NCI-H2196 (cell line): ENCODE measurements around the gene MPG.

Source experiments
- DNase-seq: peaks from one replicate; lab custom pipeline; 2025; ENCODE audit not compliant: unreplicated experiment; lab: John Stamatoyannopoulos, UW

MPG gene

GRCh38 chr16:83781-84615 lies 6.0 kb downstream of the MPG start:
- peak; percentile 84 for DNase-seq

- DNase-seq = peak; percentile 94
Measured at GRCh38 chr16:84718-85406, 6.8 kb downstream of the MPG start.

- DNase-seq = no peak
Measured at GRCh38 chr16:85407-85782, 7.4 kb downstream of the MPG start.

GRCh38 chr16:85865-86264 lies 7.8 kb downstream of the MPG start:
- DNase-seq = no peak

GRCh38 chr16:86483-86952 lies 8.5 kb downstream of the MPG start:
- DNase-seq = no peak

GRCh38 chr16:88613-89012 lies 10.6 kb downstream of the MPG start:
- DNase-seq = no peak

- DNase-seq = no peak
Measured at GRCh38 chr16:89391-90302, 11.6 kb downstream of the MPG start.

GRCh38 chr16:91484-91883 lies 13.5 kb downstream of the MPG start:
- DNase-seq = peak; percentile 91

- peak; percentile 26 for DNase-seq
Measured at GRCh38 chr16:92431-93339, 14.7 kb downstream of the MPG start.

- DNase-seq = no peak
Measured at GRCh38 chr16:94918-95265, 16.9 kb downstream of the MPG start.

- DNase-seq = peak; percentile 92
Measured at GRCh38 chr16:96935-97381, 18.9 kb downstream of the MPG start.

GRCh38 chr16:97822-98221 lies 19.8 kb downstream of the MPG start:
- DNase-seq = no peak

- DNase-seq = no peak
Measured at GRCh38 chr16:100989-101388, 23.0 kb downstream of the MPG start.

GRCh38 chr16:101586-101985 lies 23.6 kb downstream of the MPG start:
- DNase-seq = no peak

GRCh38 chr16:102060-102855 lies 24.2 kb downstream of the MPG start:
- no peak for DNase-seq

- no peak for DNase-seq
Measured at GRCh38 chr16:104355-104754, 26.3 kb downstream of the MPG start.

- DNase-seq = no peak
Measured at GRCh38 chr16:104928-105327, 26.9 kb downstream of the MPG start.

GRCh38 chr16:105521-105920 lies 27.5 kb downstream of the MPG start:
- no peak for DNase-seq

- DNase-seq = peak; percentile 79
Measured at GRCh38 chr16:106623-107324, 28.7 kb downstream of the MPG start.
